ENCODE data around the gene RBP3.

RBP3 gene

DNA sequence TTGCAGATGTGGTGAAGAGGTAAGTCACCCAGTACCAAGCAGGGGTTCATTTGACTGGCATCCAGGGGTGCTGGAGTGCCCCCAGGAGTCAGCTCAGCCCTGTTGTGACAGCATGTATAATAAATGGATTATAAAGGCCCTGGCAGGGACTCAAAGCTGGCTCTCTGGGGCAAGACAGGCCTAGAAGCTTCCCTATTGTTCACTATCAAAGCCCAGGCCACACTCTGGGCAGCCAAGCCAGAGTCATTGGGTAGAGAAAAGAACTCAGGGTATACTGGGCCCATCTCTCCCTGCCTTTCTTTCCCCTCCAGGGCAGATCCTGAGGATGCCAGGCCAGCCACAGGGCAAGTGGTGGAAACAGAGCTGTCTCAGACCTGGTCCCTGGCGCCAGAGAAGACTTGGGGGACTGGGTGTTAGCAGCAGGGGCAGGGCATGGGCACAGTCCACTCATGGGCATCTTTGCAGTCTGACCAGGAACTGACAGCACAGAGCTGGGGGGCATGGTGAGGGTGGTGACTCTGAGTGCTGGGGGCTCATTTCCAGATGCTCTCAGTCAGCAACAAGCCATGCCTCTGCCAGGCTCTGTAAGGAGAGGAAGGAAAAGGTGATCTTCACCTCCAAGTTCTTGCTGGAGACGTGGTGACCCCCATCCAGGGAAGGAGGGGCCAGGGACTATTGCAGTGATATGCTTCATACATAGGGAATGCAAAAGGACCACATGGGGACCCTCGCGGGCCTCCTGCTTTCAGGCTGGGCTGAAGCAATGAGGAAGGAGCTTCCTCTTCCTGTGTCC is 11.7 kb downstream of the RBP3 start:
- DNase-seq, result no peak

DNA sequence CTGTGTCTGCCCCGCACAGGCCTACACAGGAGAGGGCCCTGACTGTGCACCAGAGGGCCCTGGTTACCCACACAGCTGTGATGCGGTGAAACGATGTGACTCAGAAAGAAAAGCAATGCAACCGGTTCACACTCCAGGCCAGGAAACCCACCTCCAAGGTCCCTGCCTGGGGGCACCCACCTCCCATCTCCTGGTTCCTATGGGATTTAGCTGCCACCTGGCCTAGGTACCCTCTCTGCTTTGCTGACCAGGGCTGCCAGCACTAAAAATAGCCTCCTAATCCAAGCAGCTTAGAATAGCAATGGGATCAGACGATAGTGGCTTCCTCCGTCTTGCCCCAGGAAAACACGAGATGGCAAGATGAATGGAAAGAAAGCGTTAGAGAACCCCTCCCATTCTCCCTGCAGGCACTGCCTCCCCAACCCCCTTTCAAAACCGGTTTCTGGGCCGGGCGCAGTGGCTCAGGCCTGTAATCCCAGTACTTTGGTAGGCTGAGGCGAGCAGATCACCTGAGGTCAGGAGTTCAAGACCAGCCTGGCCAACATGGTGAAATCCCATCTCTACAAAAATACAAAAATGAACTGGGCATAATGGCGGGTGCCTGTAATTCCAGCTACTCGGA is 12.4 kb downstream of the RBP3 start:
- no peak for DNase-seq

GRCh38 chr10:47361293-47361692 is 13.1 kb downstream of the RBP3 start:
- no peak for DNase-seq

DNA sequence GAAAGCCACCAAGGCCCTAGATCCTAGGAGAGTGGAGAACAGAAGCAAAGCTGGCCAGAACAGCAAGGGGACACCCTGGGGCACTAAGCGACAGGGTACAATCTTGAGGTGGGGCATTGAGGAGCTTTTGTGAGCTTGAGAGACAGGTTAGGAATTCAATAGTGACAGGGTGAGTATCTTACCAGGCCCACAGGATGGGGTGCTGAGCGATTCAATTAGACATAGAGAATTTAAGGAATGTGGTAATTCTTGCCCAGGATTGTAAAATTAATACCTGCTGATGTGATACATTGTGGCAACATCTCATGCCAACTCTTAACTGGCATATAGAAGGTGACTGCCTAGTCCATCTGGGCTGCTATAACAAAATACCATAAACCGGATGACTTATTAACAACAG is 14.0 kb downstream of the RBP3 start:
- DNase-seq, result no peak

DNA sequence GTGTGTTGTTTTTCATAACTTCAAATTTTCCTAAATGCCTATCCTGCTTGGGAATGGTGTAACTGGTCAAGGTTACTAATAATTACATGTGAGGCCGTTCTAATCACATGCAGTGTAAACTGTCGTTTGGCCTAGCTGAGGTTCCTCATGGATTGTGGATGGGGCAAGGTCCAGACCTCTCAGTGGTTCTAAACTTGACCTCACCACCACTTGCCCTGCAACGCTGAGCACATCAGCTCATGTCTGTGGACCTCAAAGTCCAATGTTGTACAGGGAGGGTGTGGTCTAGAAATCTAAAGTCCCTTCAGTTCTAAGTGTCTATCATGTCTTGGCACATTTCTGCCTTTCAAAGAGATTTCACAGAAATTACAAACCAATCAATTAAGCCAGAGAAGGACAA is 15.6 kb downstream of the RBP3 start:
- DNase-seq, result no peak

GRCh38 chr10:47364366-47364765 is 16.2 kb downstream of the RBP3 start:
- no peak for DNase-seq

DNA sequence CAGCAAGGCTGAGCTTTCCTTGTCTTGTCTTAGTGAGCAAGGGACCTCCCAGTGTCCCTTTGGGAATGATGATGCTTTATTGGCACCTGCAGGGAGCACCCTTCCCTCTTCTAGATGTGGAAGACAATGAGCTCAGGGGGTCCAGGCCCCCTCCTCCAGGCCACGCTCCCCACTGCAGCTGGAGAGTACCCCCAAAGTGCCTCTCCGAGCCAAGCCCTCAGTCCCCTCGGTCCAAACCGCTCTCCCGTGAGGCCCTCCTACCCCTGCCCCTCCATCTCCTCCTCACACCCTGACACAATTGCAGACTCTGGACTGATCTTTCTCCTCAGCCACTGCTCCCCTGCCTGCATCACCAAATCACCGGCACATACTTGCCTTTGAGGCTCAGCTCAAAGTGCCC is 16.7 kb downstream of the RBP3 start:
- DNase-seq, result no peak

DNA sequence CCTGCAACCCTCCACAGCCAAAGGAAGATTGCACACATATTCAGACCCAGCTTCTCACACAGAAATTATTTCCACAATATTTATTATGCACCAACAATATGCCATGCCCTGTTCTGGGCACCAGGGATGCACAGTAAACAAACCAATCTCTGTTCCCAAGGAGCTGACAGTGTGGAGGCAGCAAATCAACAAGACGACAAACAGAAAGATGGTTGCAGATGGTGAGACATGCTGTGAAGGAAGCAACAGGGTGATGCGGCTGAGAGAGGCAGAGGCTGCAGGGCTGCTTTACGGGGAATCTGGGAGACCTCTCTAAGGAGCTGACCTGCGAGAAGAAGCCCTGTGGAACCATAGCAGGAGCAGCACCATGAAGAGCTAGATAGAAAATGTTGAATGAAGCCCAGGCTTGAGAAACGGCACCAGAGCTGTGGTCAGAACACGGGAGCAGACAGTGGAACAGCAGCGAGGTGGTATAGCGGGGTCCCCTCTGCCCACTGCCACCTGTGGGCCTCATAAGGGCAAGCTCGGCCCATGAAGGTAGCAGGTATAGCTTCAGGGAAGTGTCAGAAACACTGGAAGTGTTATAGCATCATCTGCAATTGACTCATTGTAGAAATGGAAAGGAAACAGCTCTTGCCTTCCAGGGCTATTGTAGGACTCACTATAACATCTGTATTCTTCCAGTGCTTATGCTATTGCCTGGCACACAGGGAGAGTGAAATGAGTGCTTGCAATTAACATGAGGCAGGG is 17.4 kb downstream of the RBP3 start:
- no peak for DNase-seq

- no peak for DNase-seq
Observed at GRCh38 chr10:47366181-47366631, 18.0 kb downstream of the RBP3 start.

- no peak for DNase-seq
Observed at GRCh38 chr10:47366731-47367460, 18.7 kb downstream of the RBP3 start.

- DNase-seq, result no peak
Observed at GRCh38 chr10:47367646-47368045, 19.5 kb downstream of the RBP3 start.

DNA sequence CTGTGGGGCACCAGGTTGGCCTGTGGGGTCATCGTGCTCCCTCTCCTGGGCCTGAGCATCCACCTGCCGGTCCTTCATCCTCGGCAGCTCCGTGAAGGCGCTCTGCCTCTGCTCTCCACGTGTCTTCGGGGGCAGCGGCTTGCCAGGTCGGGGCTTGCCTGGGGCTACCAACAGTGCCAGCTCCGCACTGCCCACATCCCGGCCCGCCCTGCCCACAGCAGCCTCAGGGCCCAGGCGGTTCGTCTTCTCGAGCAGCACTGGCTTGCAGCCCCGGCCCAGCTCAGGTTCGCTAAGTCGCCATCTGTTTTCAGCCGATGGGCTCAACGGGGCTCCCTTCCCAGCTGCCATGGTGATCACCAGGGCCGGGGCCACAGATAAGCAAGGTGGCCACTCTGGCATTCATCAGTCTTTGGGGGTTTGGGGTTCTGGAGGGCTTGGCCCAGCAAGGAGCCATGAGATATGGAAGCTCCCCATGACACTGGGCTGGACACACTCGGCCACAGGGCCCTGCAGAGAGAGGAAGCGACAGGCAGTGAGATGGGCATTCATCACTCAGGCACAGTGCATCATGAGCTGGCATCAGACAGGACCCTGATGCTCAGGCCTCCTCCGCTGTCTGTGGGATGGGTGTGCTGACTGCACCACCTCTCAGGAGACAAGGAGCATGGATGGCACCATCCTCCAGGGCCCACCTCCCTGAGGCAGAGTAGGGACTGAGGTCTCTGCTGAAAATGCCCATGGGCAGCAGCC is 20.4 kb downstream of the RBP3 start:
- DNase-seq, result no peak

DNA sequence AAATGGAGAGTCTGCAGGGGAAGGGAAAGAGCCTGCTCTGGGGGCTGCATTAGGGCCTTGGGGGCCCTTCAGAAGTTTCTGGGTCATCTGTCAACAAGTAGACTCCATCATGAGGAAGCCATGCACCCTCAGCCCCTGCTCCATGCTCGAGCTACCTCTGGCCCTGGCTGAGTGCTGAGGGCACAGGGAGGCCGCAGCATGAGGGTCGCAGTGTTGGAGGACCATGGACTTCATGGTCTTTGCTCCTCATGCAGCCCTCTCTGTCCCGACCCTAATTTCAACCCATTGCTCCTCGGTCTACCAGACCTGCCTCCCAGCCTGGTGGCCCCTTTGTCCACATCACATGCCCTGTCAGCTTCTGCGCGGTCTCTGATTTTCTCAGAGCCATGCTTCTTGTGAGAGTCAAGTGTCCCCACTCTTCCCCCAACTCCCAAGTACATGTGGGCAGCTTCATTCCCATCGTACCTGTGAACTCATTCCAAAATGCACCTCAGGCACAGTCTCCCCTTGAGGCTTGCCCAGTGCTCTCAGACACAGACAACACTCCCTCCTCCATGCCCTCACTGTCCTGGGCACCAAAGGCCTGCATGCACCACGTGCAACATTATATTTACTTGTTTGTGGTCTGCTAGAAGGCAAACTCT is 21.2 kb downstream of the RBP3 start:
- no peak for DNase-seq

- DNase-seq, result no peak
Observed at GRCh38 chr10:47370015-47370767, 22.0 kb downstream of the RBP3 start.

- no peak for DNase-seq
Observed at GRCh38 chr10:47370878-47371277, 22.7 kb downstream of the RBP3 start.

- no peak for DNase-seq
Observed at GRCh38 chr10:47371629-47372485, 23.7 kb downstream of the RBP3 start.

GRCh38 chr10:47372726-47373125 is 24.6 kb downstream of the RBP3 start:
- no peak for DNase-seq

- no peak for DNase-seq
Observed at GRCh38 chr10:47374611-47375536, 26.7 kb downstream of the RBP3 start.

All from NCI-H446 treated with DMSO at 0.1 percent for 48 hours (cell line).